22Rv1 (cell line): Measurements from ENCODE around the gene SOX12.

Experiments
- H3K27ac ChIP-seq: fragments of 450-650 bp; 2 replicates; pipeline ENCODE4 v1.5.1; 2017
- ZFX ChIP-seq: fragments of 450-650 bp; IDR thresholded peaks from 2 replicates; pipeline ENCODE4 v1.6.1; 2017; ENCODE audit warnings: antibody characterized with exemption, borderline replicate concordance
- TF ChIP-seq, protein P1 (sequence below): fragments of 450-650 bp; IDR thresholded peaks from 2 replicates; pipeline ENCODE4 v1.5.1; 2017; ENCODE audit warnings: mild to moderate bottlenecking

Gene SOX12

DNA sequence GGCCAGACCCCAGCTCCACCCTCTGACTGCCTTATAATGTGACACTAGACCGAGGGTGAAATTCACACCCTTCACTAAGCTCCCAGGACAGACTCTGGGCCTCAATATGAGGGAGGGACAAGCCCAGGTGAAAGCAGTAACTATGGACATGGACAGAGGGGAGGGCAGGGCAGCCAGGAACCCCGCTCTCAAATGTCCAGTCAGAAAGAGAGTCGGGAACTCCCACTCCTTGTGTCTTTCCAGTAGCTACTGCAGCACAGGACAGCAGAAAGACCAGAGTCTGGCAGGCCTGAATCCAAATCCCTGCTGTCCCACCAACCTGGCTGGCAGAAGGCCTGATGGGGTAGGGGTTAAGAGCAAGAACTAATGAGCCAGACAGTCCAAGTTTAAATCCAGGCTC lies 41.2 kb upstream of the SOX12 start:
- H3K27ac ChIP-seq, result no peak overlapping the region
- no peak for TF ChIP-seq ZFX
- TF ChIP-seq, protein P1, sequence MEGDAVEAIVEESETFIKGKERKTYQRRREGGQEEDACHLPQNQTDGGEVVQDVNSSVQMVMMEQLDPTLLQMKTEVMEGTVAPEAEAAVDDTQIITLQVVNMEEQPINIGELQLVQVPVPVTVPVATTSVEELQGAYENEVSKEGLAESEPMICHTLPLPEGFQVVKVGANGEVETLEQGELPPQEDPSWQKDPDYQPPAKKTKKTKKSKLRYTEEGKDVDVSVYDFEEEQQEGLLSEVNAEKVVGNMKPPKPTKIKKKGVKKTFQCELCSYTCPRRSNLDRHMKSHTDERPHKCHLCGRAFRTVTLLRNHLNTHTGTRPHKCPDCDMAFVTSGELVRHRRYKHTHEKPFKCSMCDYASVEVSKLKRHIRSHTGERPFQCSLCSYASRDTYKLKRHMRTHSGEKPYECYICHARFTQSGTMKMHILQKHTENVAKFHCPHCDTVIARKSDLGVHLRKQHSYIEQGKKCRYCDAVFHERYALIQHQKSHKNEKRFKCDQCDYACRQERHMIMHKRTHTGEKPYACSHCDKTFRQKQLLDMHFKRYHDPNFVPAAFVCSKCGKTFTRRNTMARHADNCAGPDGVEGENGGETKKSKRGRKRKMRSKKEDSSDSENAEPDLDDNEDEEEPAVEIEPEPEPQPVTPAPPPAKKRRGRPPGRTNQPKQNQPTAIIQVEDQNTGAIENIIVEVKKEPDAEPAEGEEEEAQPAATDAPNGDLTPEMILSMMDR, result no peak

DNA sequence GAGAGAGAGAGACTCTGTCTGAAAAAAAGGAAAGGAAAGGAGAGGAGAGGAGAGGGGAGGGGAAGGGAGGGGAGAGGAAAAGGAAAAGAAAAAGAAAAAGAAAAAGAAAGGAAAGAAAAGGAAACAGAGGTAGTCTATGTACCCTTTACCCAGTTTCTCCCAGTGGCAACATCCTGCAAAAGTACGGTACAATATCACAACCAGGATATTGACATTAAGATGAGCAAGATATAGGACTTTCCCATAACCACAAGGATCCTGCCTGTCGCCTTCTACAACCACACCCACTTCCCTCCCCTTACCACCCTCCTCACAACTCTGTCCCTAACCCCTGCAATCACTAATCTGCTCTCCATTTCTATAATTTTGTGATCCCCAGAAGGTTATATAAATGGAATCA lies 38.8 kb upstream of the SOX12 start:
- no peak for TF ChIP-seq ZFX
- no peak overlapping the region for H3K27ac ChIP-seq

DNA sequence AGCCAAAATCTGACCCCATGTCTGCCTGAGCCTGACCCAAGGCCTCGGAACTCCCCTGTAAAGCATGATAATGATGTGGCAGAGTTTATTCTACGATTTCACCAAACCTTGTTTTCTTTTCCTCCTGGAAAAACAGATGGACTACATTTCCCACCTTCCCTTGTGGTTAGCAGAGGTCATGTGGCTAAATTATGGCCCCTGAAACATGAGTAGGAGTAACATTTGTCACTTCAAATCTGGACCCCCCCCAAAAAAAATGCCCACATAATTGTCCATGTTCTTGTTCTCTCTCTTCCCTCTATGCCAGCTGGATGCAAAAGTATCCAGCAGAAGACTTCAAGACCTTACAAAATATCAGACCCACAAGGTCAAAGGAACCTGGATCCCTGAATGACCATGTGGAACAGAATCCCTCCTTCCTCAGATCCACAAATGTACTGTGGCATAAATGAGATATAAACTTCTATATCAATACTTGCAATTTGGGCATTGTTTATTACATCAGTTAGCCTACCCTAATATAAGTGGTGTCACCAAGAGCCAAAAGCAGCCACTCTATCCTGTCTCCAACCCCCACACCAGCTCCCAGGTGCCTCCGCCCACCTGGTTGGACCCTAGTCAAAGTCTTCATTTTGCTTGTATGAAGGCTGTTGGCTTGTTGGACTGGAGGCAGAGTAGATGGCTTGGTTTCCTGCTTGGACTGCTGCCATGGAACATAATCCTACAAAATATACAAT lies 36.2 kb upstream of the SOX12 start:
- TF ChIP-seq, protein P1, result no peak
- no peak for TF ChIP-seq ZFX
- H3K27ac ChIP-seq, result peak overlapping the region; percentile 76

DNA sequence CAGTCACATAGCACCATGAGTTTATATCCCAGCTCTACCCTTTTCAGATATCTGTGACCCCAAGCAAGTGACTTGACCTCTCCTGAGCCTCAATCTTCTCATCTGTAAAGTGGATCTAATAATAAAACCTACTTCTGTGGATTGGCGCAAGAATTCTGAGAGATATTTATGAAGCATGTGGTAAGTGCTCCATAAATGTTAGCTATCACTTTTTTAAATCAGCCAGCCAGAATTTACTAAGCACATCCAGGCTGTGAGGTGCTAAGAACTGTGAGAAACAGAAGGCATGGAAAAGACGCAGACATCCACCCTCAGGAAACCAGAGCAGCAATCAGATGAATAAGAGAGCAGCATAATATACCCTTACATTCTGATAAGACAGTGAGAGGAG lies 35.7 kb upstream of the SOX12 start:
- TF ChIP-seq ZFX, result no peak
- TF ChIP-seq, protein P1, result no peak
- peak overlapping the region; percentile 76 for H3K27ac ChIP-seq

DNA sequence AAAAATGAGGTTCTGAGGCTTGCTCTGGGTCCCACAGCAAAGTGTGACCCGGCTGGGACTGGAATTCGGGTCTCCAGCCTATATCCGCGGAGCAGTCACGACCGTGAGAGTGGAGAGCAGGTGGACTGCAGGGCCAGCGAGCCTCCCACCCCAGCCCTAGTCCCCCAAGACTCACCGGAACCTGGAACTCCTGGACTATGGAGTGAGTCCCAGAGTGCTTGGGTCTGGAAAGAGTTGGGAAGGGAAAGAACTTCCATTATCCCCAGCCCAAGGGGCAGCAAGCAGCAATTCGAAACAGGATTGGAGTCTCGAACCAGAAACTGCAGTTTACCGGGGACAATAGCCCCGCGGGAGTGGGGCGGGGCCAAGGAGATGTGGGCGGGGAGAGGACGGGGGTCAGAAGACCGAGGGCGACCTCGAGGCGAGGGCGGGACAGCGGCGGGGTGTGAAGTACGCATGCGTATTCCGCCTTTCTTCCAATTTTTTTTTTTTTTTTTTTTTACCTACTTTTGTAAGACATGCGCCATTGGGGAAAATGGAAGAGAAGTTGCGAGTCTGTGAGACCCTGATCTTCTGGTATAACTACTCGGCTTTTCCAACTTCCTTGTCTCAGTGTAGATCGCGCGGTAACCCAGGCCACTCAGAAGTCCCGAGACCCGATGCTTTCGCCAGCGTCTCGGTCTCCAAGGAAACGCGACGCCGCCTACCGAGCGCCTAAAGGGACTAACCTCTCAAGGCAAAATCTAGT lies 35.1 kb upstream of the SOX12 start, which contains the start of gene C20orf96:
Gene C20orf96, minus strand, starts transcription at position 667 of the 748 bp plus-strand sequence. Its CDS starts 140 bp downstream, at position 527.
- H3K27ac ChIP-seq, result peak within 1 kb of the TSS; percentile 76
- no peak for TF ChIP-seq ZFX
- TF ChIP-seq, protein P1, result peak; percentile 23; the same call in 1 of the 2 replicates

DNA sequence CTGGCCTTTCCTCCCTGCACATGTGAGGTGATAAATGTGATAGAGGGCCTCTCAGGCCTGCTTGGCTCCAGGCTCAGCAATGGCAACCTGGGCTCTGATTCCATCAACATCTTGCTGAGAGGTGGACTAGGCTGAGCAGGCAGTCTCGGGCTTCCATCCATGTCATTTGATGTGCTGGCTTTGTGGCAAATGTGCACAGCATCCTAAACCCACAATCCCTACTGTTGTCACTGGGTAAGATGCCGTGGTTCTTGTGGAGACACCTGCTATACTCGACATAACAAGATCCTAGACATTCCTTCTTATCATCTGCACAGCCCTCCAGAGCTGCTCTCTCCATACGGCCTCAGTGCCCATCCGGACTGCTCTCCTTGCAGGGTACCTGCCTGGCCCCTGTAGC lies 30.8 kb upstream of the SOX12 start:
- TF ChIP-seq ZFX, result no peak
- TF ChIP-seq, protein P1, result no peak
- H3K27ac ChIP-seq, result no peak overlapping the region

DNA sequence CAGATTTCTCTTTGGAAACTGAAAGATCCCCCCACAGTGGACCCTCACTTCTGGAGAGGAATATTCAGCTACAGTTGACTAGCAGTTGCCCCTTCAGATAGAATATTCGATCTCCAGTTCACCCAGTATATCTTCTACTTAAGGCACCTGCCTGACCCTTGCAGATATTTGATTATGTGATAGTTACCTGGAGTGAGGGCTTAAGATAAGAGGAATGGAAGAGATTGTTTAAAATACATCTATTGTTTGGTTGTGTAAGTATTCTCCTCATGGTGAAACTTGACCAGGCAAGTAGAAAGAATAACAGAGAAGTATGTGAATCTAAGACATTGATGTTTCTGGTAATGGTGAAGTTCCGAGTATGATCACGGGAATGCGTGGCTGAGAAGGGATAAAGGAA lies 29.5 kb upstream of the SOX12 start:
- TF ChIP-seq, protein P1, result no peak
- no peak for TF ChIP-seq ZFX
- no peak overlapping the region for H3K27ac ChIP-seq
